ENCODE results near the gene JAML. TPM values are rescaled to one million over a fixed set of nuclear protein-coding genes. Genes with fewer than 3 reads are reported as not detected.

Gene JAML
- total RNA-seq, 4 donors from 2014 or later: 3.2 to 15.1 (median 8.0) TPM

- WGBS, 2 donors (ENCODE audit: low coverage in 1 of 2): 57 to 67% methylated on average over 3 to 4 of the region's 4 CpGs
- no peak overlapping the region for H3K4me3 ChIP-seq
- TF ChIP-seq POLR2A (IDR thresholded peaks at IDR 0.05) (no peak), EP300 (IDR thresholded peaks at IDR 0.05; ENCODE audit: low read depth) (no peak), POLR2AphosphoS5 (IDR thresholded peaks at IDR 0.05) (no peak), CTCF (IDR thresholded peaks at IDR 0.05) (no peak)
- H3K27ac ChIP-seq: no peak overlapping the region
- no peak for DNase-seq
- H3K4me1 ChIP-seq: peaks cover 0 to 7% (median 0%) of the 10 kb centered on the region in 4 donors
- no peaks in the 10 kb centered on the region for H3K36me3 ChIP-seq
- H3K9me3 ChIP-seq: no peaks in the 10 kb centered on the region
- intact Hi-C loops (cut with DNase I; ENCODE audit: low total_unique reads) (no loop called here), in situ Hi-C loops (cut with MboI; ENCODE audit: low pct_ligation_motif_present in 1 of 4, low pct_unique_long_range_greater_than_20kb in 1 of 4, low sequenced_read_pairs in 3 of 4) (no loop called here)
- peaks cover 25% of the 10 kb centered on the region for H3K27me3 ChIP-seq
Measured at GRCh38 chr11:118222437-118222836, 2.4 kb downstream of the JAML start.

- intact Hi-C loops (cut with DNase I; ENCODE audit: low total_unique reads) (no loop called here), in situ Hi-C loops (cut with MboI; ENCODE audit: low pct_ligation_motif_present in 1 of 4, low pct_unique_long_range_greater_than_20kb in 1 of 4, low sequenced_read_pairs in 3 of 4) (no loop called here)
- H3K27me3 ChIP-seq: peaks cover 25% of the 10 kb centered on the region
- TF ChIP-seq POLR2AphosphoS5 (IDR thresholded peaks at IDR 0.05) (no peak), EP300 (IDR thresholded peaks at IDR 0.05; ENCODE audit: low read depth) (no peak), POLR2A (IDR thresholded peaks at IDR 0.05) (no peak), CTCF (IDR thresholded peaks at IDR 0.05) (no peak)
- peaks cover 0 to 2% (median 0%) of the 10 kb centered on the region in 4 donors for H3K4me1 ChIP-seq
- no peak overlapping the region for H3K4me3 ChIP-seq
- H3K9me3 ChIP-seq: no peaks in the 10 kb centered on the region
- H3K36me3 ChIP-seq: no peaks in the 10 kb centered on the region
- peak overlapping the region in 2 of 4 donors; percentile 10 to 19 for H3K27ac ChIP-seq
- WGBS, 2 donors (ENCODE audit: low coverage in 1 of 2): 92% methylated on average over 5 of the region's 5 CpGs; no CpG with 5 or more reads in 1 of the 2 donors
- no peak for DNase-seq
Measured at GRCh38 chr11:118221419-118221818, 3.4 kb downstream of the JAML start.

- no peaks in the 10 kb centered on the region for H3K36me3 ChIP-seq
- TF ChIP-seq CTCF (IDR thresholded peaks at IDR 0.05) (no peak), EP300 (IDR thresholded peaks at IDR 0.05; ENCODE audit: low read depth) (no peak), POLR2A (IDR thresholded peaks at IDR 0.05) (no peak), POLR2AphosphoS5 (IDR thresholded peaks at IDR 0.05) (no peak)
- in situ Hi-C loops (cut with MboI; ENCODE audit: low pct_ligation_motif_present in 1 of 4, low pct_unique_long_range_greater_than_20kb in 1 of 4, low sequenced_read_pairs in 3 of 4) (no loop called here), intact Hi-C loops (cut with DNase I; ENCODE audit: low total_unique reads) (no loop called here)
- H3K4me1 ChIP-seq: peaks cover 0 to 2% (median 1%) of the 10 kb centered on the region in 4 donors
- DNase-seq: no peak
- no peaks in the 10 kb centered on the region for H3K9me3 ChIP-seq
- no peak overlapping the region for H3K4me3 ChIP-seq
- H3K27me3 ChIP-seq: peaks cover 30% of the 10 kb centered on the region
- 67 to 81% methylated on average over 1 of the region's 1 CpG for WGBS, 2 donors (ENCODE audit: low coverage in 1 of 2)
- H3K27ac ChIP-seq: peak overlapping the region in 2 of 4 donors; percentile 14 to 45
Measured at GRCh38 chr11:118219732-118220131, 5.1 kb downstream of the JAML start.

GRCh38 chr11:118219244-118219643 lies 5.6 kb downstream of the JAML start:
- DNase-seq: no peak
- H3K4me3 ChIP-seq: no peak overlapping the region
- peak overlapping the region in 2 of 4 donors; percentile 14 to 45 for H3K27ac ChIP-seq
- TF ChIP-seq POLR2AphosphoS5 (IDR thresholded peaks at IDR 0.05): no peak
- TF ChIP-seq CTCF (IDR thresholded peaks at IDR 0.05): no peak
- no peak for TF ChIP-seq POLR2A (IDR thresholded peaks at IDR 0.05)
- TF ChIP-seq EP300 (IDR thresholded peaks at IDR 0.05; ENCODE audit: low read depth): no peak
- H3K9me3 ChIP-seq: no peaks in the 10 kb centered on the region
- no peaks in the 10 kb centered on the region for H3K36me3 ChIP-seq
- in situ Hi-C loops (cut with MboI; ENCODE audit: low pct_ligation_motif_present in 1 of 4, low pct_unique_long_range_greater_than_20kb in 1 of 4, low sequenced_read_pairs in 3 of 4): no loop called here
- peaks cover 0 to 7% (median 5%) of the 10 kb centered on the region in 4 donors for H3K4me1 ChIP-seq
- intact Hi-C loops (cut with DNase I; ENCODE audit: low total_unique reads): no loop called here
- H3K27me3 ChIP-seq: peaks cover 30% of the 10 kb centered on the region
